ENCODE measurements around the gene PODXL.

DNA sequence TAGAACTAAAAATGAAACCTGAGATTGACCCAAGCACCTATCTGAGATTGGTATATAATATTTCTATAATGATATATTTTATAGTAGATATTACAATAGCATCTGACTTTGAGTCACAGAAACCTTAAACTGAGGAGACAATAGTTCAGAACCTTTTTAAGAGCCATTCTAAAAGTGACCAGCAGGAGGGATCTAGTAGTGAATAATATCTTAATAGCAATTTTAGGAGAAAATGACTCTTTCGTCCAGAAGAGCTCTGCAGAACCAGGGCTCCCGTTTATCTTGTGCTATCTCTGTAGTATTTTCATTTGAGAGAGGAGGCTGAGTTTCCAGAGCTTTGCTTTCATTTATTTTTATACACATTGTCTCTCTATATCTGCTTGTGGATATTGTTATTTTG, 68.1 kb downstream of the PODXL start:
- TF ChIP-seq POLR2A (IDR thresholded peaks at IDR 0.05; ENCODE audit: low read depth, low read length): no peak
- no peak for TF ChIP-seq TAF1 (IDR thresholded peaks at IDR 0.05; ENCODE audit: low read depth, low read length)
